Stomach (tissue), 9 donors: ENCODE results near the gene APOL3. TPM values are rescaled to one million over a fixed set of nuclear protein-coding genes. Genes with fewer than 3 reads are reported as not detected.
"Not testable (repeated sequence)": the region's sequence is repeated elsewhere in the genome, so short reads cannot be mapped to it uniquely, and the experiment has no call there.

Experiments
- DNase-seq, 2 donors: peaks; one replicate each; pipeline versions ENCODE4 v3.0.0 to v3.0.0-alpha.2; 2013 to 2019
- H3K27ac ChIP-seq, 5 donors: fragments of 200-600 bp in 4 of 5; sonication (generic) in 4 of 5; one replicate each; pipeline ENCODE4 v1.5.1; 2013 to 2019; ENCODE audit warnings: mild to moderate bottlenecking in 1 of 5, moderate library complexity in 1 of 5
- H3K27me3 ChIP-seq, 3 donors: fragments of 200-600 bp; sonication (generic); one replicate each; pipeline ENCODE4 v1.5.1; 2017 to 2019; ENCODE audit warnings: mixed run types in 1 of 3
- H3K36me3 ChIP-seq, 4 donors: fragments of 200-600 bp; sonication (generic); 1 replicate in 3 of 4; 2 replicates in 1 of 4; pipeline ENCODE4 v1.5.1; 2016 to 2019
- H3K4me1 ChIP-seq, 4 donors: fragments of 200-600 bp; sonication (generic); one replicate each; pipeline ENCODE4 v1.5.1; 2016 to 2019
- H3K4me3 ChIP-seq, 4 donors: fragments of 200-600 bp; sonication (generic) in 3 of 4; one replicate each; pipeline ENCODE4 v1.5.1; 2016 to 2019; ENCODE audit warnings: mild to moderate bottlenecking in 1 of 4
- H3K9me3 ChIP-seq, 4 donors: fragments of 200-600 bp; sonication (generic); one replicate each; pipeline ENCODE4 v1.5.1; 2016 to 2019
- EP300 ChIP-seq: sonication (generic); formaldehyde crosslinking; IDR thresholded peaks from one replicate; pipeline ENCODE4 v1.6.1; 2017; ENCODE audit warnings: antibody characterized with exemption
- POLR2A ChIP-seq, 4 donors: fragments of 450-650 bp; IDR thresholded peaks; one replicate each; pipeline ENCODE4 v1.6.1; 2016; ENCODE audit warnings: antibody characterized with exemption in 4 of 4, control low read depth in 2 of 4, mild to moderate bottlenecking in 1 of 4, moderate library complexity in 1 of 4
- POLR2AphosphoS5 ChIP-seq, 3 donors: sonication (generic); formaldehyde crosslinking; IDR thresholded peaks; one replicate each; pipeline ENCODE4 v1.6.1; 2016; ENCODE audit warnings: antibody characterized with exemption in 3 of 3
- WGBS, 5 donors: extraction: QIAGEN DNeasy Blood & Tissue Kit in 3 of 5; methylation state at CpG; one replicate each; pipeline versions ENCODE4 v1.1.5 to v1.1.7; 2013 to 2018; 5-methylcytosine and 5-hydroxymethylcytosine counted together
- intact Hi-C: fragments of 100-400 bp; cut with DNase I; formaldehyde crosslinking; loops from one replicate; pipeline ENCODE4 v1.15.1; 2023; ENCODE audit warnings: low total_unique reads
- polyA plus RNA-seq, 3 donors: library from polyadenylated mRNA; stranded (reverse); fragments of 200-250 nt; gene quantifications; one replicate each; pipeline ENCODE4 v1.2.3, GENCODE V29; 2013
- total RNA-seq, 5 donors: library from RNA; depleted of rRNA; stranded (reverse); fragments of >200 nt; gene quantifications; one replicate each; pipeline versions ENCODE4 v1.1.0 to v1.2.3, GENCODE V29; 2014 to 2016
- TF ChIP-seq, protein P1 (sequence below), 7 experiments: fragments of 450-650 bp in 4 of 7; fragments of 200-600 bp in 3 of 7; sonication (generic) in 3 of 7; IDR thresholded peaks; one replicate each; pipeline ENCODE4 v1.5.1; 2016 to 2019; ENCODE audit warnings: antibody characterized with exemption in 7 of 7, control low read depth in 2 of 7, mild to moderate bottlenecking in 1 of 7
- donor health status: healthy with polysubstance abuse.
- donor health status: Bipolar disorder and iron deficiency.
- donor health status: healthy.

APOL3 gene
- total and polyA plus RNA-seq, 8 donors: 2.9 to 29.9 (median 15.6) TPM; not detected in 1

DNA sequence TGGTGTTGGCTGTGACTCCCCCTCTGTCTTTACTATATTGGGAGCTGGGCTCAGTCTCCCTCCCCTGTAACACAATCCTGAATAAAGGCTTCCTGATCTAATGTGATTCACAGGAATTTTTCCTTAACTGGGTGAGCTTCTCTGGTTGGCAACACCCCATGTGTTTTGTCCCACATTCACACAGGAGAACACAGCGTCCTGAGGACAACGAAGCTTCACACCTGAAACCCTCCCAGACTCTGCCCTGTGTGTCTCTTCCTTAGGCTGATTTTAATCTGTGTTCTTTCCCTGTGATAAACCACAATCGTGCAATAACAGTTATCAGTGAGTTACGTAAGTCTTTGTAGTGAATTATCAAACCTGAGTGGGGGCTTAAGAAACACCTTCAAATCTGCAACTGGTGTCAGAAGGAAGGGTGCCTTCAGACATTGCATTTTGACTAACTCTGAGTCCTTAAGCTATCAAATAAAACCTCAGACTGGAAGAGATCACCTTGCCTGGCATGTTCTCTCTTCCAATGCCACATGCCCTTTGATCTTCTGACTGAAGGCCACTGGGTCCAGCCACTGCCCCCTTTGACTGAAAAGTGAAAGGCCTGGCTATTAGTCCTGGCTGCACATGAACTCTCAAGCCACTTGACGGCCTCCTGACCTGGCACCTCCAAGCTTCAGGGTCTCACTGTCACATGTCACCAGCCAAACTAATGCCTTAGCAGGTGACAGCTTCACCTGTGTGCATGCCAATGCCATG lies 17.3 kb downstream of the APOL3 start:
- intact Hi-C loops: no loop called here
- peaks cover 0 to 67% (median 42%) of the 10 kb centered on the region in 4 donors for H3K36me3 ChIP-seq
- H3K9me3 ChIP-seq: no peaks in the 10 kb centered on the region
- no peak overlapping the region for H3K27ac ChIP-seq
- peaks cover 3 to 21% (median 11%) of the 10 kb centered on the region in 4 donors for H3K4me1 ChIP-seq
- WGBS, 5 donors: 47 to 65% (median 60%) methylated on average over 5 of the region's 5 CpGs
- no peak for DNase-seq
- no peak for TF ChIP-seq POLR2AphosphoS5 (IDR thresholded peaks at IDR 0.05)
- no peak for TF ChIP-seq EP300
- TF ChIP-seq POLR2A (IDR thresholded peaks at IDR 0.05): no peak
- no peaks in the 10 kb centered on the region for H3K27me3 ChIP-seq
- no peak overlapping the region for H3K4me3 ChIP-seq

DNA sequence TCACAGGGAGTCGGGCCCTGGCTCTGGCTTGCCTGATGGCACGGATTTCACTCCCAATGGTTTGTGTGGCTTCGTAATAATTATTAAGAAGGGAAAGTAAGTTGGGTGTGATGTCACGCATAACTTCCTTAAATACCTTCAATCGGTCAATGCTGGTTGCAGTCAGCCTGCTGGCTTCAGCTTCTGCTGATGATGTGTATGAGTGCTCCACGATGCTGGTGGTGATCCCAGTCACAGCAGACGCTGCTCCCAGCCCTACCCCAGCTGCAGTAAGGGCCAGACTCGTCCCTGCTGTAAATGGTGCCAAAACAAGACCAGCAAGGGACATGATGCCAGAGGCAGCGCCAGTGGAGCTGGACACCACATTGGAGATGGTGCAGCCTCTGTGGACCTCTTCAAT lies 19.1 kb downstream of the APOL3 start:
- no peak for DNase-seq
- Histone ChIP-seq H3K27me3 (no peaks in the 10 kb centered on the region), H3K9me3 (no peaks in the 10 kb centered on the region), H3K4me1 (peaks cover 3 to 12% (median 6%) of the 10 kb centered on the region in 4 donors), H3K36me3 (peaks cover 0 to 52% (median 37%) of the 10 kb centered on the region in 4 donors), H3K4me3 (no peak overlapping the region), H3K27ac (no peak overlapping the region)
- TF ChIP-seq POLR2AphosphoS5 (IDR thresholded peaks at IDR 0.05) (no peak), POLR2A (IDR thresholded peaks at IDR 0.05) (no peak), EP300 (no peak)
- TF ChIP-seq, protein P1, sequence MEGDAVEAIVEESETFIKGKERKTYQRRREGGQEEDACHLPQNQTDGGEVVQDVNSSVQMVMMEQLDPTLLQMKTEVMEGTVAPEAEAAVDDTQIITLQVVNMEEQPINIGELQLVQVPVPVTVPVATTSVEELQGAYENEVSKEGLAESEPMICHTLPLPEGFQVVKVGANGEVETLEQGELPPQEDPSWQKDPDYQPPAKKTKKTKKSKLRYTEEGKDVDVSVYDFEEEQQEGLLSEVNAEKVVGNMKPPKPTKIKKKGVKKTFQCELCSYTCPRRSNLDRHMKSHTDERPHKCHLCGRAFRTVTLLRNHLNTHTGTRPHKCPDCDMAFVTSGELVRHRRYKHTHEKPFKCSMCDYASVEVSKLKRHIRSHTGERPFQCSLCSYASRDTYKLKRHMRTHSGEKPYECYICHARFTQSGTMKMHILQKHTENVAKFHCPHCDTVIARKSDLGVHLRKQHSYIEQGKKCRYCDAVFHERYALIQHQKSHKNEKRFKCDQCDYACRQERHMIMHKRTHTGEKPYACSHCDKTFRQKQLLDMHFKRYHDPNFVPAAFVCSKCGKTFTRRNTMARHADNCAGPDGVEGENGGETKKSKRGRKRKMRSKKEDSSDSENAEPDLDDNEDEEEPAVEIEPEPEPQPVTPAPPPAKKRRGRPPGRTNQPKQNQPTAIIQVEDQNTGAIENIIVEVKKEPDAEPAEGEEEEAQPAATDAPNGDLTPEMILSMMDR (IDR thresholded peaks at IDR 0.05): no peak
- intact Hi-C loops: no loop called here
- 82 to 89% (median 84%) methylated on average over 9 of the region's 9 CpGs for WGBS, 5 donors

- intact Hi-C loops, H3K4me1 ChIP-seq, H3K27ac ChIP-seq, H3K4me3 ChIP-seq, DNase-seq, H3K9me3 ChIP-seq, H3K27me3 ChIP-seq: not testable (repeated sequence)
- H3K36me3 ChIP-seq: peaks cover 0 to 41% (median 33%) of the 10 kb centered on the region in 4 donors
- WGBS, 5 donors: 73 to 92% (median 83%) methylated on average over 1 of the region's 4 CpGs
These were observed 21.8 kb downstream of the APOL3 start for GRCh38 chr22:36138709-36139108.

DNA sequence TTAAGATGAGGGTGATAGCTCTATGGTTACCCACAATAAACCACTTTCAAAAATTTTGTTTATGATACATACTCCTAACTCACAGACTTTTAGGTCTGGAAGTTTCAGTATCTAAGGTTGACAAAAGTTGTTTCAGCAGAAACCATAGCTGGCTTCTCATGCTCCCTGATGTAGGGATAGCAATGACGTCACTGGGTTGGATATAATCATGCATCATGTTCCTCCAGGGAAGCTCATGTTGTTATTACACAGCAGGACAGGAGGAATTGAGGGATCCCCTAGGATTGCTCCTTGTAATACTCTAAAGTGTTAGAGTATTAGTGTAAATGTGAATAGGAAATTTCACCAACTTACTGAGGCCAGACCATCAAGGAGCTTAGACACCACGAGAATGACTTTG lies 23.6 kb downstream of the APOL3 start:
- no peaks in the 10 kb centered on the region for H3K4me1 ChIP-seq
- intact Hi-C loops: no loop called here
- no peaks in the 10 kb centered on the region for H3K9me3 ChIP-seq
- no peak overlapping the region for H3K4me3 ChIP-seq
- H3K36me3 ChIP-seq: peaks cover 0 to 24% (median 21%) of the 10 kb centered on the region in 4 donors
- H3K27me3 ChIP-seq: peaks cover 0 to 4% (median 0%) of the 10 kb centered on the region in 3 donors
- no peak for DNase-seq
- TF ChIP-seq, protein P1 (IDR thresholded peaks at IDR 0.05): no peak
- TF ChIP-seq EP300 (no peak), POLR2A (IDR thresholded peaks at IDR 0.05) (no peak), POLR2AphosphoS5 (IDR thresholded peaks at IDR 0.05) (no peak)
- H3K27ac ChIP-seq: peak overlapping the region in 3 of 5 donors; percentile 63 to 68 (median 64)
- WGBS, 5 donors: 55 to 86% (median 79%) methylated on average over 2 of the region's 2 CpGs

DNA sequence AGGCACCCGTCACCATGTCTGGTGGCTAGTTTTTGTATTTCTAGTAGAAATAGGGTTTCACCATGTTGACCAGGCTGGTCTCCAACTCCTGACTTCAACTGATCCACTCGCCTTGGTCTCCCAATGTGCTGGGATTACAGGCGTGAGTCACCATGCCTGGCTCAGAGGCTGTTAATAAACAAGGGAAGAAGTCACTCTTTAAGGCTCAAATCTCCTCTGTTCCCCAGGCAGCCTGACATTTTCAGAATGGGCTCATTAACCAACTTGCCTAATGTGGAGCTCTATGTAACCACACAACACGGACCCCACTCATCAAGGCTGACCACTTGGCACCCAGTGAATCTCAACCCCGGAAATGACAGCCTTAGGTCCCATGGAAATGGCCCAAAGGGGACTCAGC lies 24.1 kb downstream of the APOL3 start:
- no peaks in the 10 kb centered on the region for H3K4me1 ChIP-seq
- H3K27ac ChIP-seq: peak overlapping the region in 3 of 5 donors; percentile 63 to 68 (median 64)
- H3K36me3 ChIP-seq: peaks cover 0 to 19% (median 15%) of the 10 kb centered on the region in 4 donors
- DNase-seq: no peak
- H3K27me3 ChIP-seq: peaks cover 0 to 4% (median 0%) of the 10 kb centered on the region in 3 donors
- 63 to 76% (median 73%) methylated on average over 5 of the region's 5 CpGs for WGBS, 5 donors
- no peaks in the 10 kb centered on the region for H3K9me3 ChIP-seq
- intact Hi-C loops: no loop called here
- TF ChIP-seq POLR2A (IDR thresholded peaks at IDR 0.05) (no peak), EP300 (no peak), POLR2AphosphoS5 (IDR thresholded peaks at IDR 0.05) (peak in 1 of 3 donors; percentile 44)
- no peak overlapping the region for H3K4me3 ChIP-seq
